ENCODE results near the gene OPALIN.

- TF ChIP-seq CTCF (IDR thresholded peaks at IDR 0.05; ENCODE audit: low read depth, low read length, missing input control), result no peak
- no peak for TF ChIP-seq TAF1 (conservative IDR thresholded peaks at IDR 0.05)
- no peak for TF ChIP-seq REST (IDR thresholded peaks at IDR 0.05)
- TF ChIP-seq EGR1 (IDR thresholded peaks at IDR 0.05; ENCODE audit: low read depth in 2 of 2), result no peak
- TF ChIP-seq RAD21 (IDR thresholded peaks at IDR 0.05), result no peak
- TF ChIP-seq ATF3 (IDR thresholded peaks at IDR 0.05), result no peak
- TF ChIP-seq FOXA1 (IDR thresholded peaks at IDR 0.05), result no peak
- TF ChIP-seq JUND (IDR thresholded peaks at IDR 0.05), result no peak
- no peak for TF ChIP-seq HNF4G (IDR thresholded peaks at IDR 0.05)
- no peak for TF ChIP-seq YY1 (IDR thresholded peaks at IDR 0.05)
These were observed 19.9 kb upstream of the OPALIN start for GRCh38 chr10:96378741-96379140.
